ENCODE results near the gene ALPL. TPM values are rescaled to one million over a fixed set of nuclear protein-coding genes. Genes with fewer than 3 reads are reported as not detected.
A peak's percentile ranks its signal among the peaks of the same experiment; 100 is the strongest.

Gene ALPL
- total and polyA plus RNA-seq, 4 donors: 3.3 to 93.1 (median 40.7) TPM

GRCh38 chr1:21510885-21511578 lies 1.8 kb downstream of the ALPL start:
- TF ChIP-seq RAD21 (IDR thresholded peaks at IDR 0.05) (peak in 1 of 2 donors; percentile 38), EGR1 (IDR thresholded peaks at IDR 0.05; ENCODE audit: low read depth in 2 of 2) (no peak)
- H3K4me1 ChIP-seq (ENCODE audit: control insufficient read depth in 4 of 4, insufficient read depth in 4 of 4, low read length in 3 of 4): peaks cover 0 to 10% (median 2%) of the 10 kb centered on the region in 4 donors
- no peak overlapping the region for H3K4me3 ChIP-seq (ENCODE audit: low read depth in 1 of 3, low read length in 3 of 3)
- no peaks in the 10 kb centered on the region for H3K9me3 ChIP-seq (ENCODE audit: control insufficient read depth in 4 of 4, low read length in 3 of 4)
- H3K27ac ChIP-seq (ENCODE audit: low read depth in 1 of 2, low read length in 2 of 2): no peak overlapping the region
- no peak overlapping the region for H3K9ac ChIP-seq (ENCODE audit: low read depth in 1 of 2, low read length in 2 of 2)
- WGBS: 87% methylated on average over 9 of the region's 9 CpGs
- no peak for DNase-seq (ENCODE audit: low spot score)
- no peaks in the 10 kb centered on the region for H3K36me3 ChIP-seq (ENCODE audit: control insufficient read depth in 4 of 4, insufficient read depth in 3 of 4, low read depth in 1 of 4, low read length in 3 of 4)
- peaks cover 0 to 3% (median 0%) of the 10 kb centered on the region in 4 donors for H3K27me3 ChIP-seq (ENCODE audit: control insufficient read depth in 4 of 4, insufficient read depth in 4 of 4, low read length in 3 of 4)

GRCh38 chr1:21511579-21512522 lies 2.6 kb downstream of the ALPL start:
- 80% methylated on average over 11 of the region's 11 CpGs for WGBS
- TF ChIP-seq YY1 (IDR thresholded peaks at IDR 0.05) (no peak), TAF1 (conservative IDR thresholded peaks at IDR 0.05) (no peak), HNF4G (IDR thresholded peaks at IDR 0.05) (no peak), FOXA2 (IDR thresholded peaks at IDR 0.05) (no peak), NR2F2 (IDR thresholded peaks at IDR 0.05) (peak; percentile 41)
- peaks cover 0 to 3% (median 0%) of the 10 kb centered on the region in 4 donors for H3K27me3 ChIP-seq (ENCODE audit: control insufficient read depth in 4 of 4, insufficient read depth in 4 of 4, low read length in 3 of 4)
- peaks cover 0 to 10% (median 2%) of the 10 kb centered on the region in 4 donors for H3K4me1 ChIP-seq (ENCODE audit: control insufficient read depth in 4 of 4, insufficient read depth in 4 of 4, low read length in 3 of 4)
- no peak overlapping the region for H3K9ac ChIP-seq (ENCODE audit: low read depth in 1 of 2, low read length in 2 of 2)
- H3K27ac ChIP-seq (ENCODE audit: low read depth in 1 of 2, low read length in 2 of 2): no peak overlapping the region
- no peak overlapping the region for H3K4me3 ChIP-seq (ENCODE audit: low read depth in 1 of 3, low read length in 3 of 3)
- no peak for DNase-seq (ENCODE audit: low spot score)
- H3K9me3 ChIP-seq (ENCODE audit: control insufficient read depth in 4 of 4, low read length in 3 of 4): no peaks in the 10 kb centered on the region
- H3K36me3 ChIP-seq (ENCODE audit: control insufficient read depth in 4 of 4, insufficient read depth in 3 of 4, low read depth in 1 of 4, low read length in 3 of 4): no peaks in the 10 kb centered on the region

- H3K27ac ChIP-seq (ENCODE audit: low read depth in 1 of 2, low read length in 2 of 2): no peak overlapping the region
- TF ChIP-seq TAF1 (conservative IDR thresholded peaks at IDR 0.05): no peak
- no peak for TF ChIP-seq YY1 (IDR thresholded peaks at IDR 0.05)
- TF ChIP-seq ATF3 (IDR thresholded peaks at IDR 0.05): no peak
- TF ChIP-seq EGR1 (IDR thresholded peaks at IDR 0.05; ENCODE audit: low read depth in 2 of 2): no peak
- no peak for TF ChIP-seq FOXA1 (IDR thresholded peaks at IDR 0.05)
- TF ChIP-seq CTCF (IDR thresholded peaks at IDR 0.05; ENCODE audit: low read depth, low read length, missing input control): no peak
- no peaks in the 10 kb centered on the region for H3K9me3 ChIP-seq (ENCODE audit: control insufficient read depth in 4 of 4, low read length in 3 of 4)
- H3K36me3 ChIP-seq (ENCODE audit: control insufficient read depth in 4 of 4, insufficient read depth in 3 of 4, low read depth in 1 of 4, low read length in 3 of 4): no peaks in the 10 kb centered on the region
- no peak overlapping the region for H3K4me3 ChIP-seq (ENCODE audit: low read depth in 1 of 3, low read length in 3 of 3)
- no peak overlapping the region for H3K9ac ChIP-seq (ENCODE audit: low read depth in 1 of 2, low read length in 2 of 2)
- peaks cover 0 to 5% (median 0%) of the 10 kb centered on the region in 4 donors for H3K4me1 ChIP-seq (ENCODE audit: control insufficient read depth in 4 of 4, insufficient read depth in 4 of 4, low read length in 3 of 4)
- H3K27me3 ChIP-seq (ENCODE audit: control insufficient read depth in 4 of 4, insufficient read depth in 4 of 4, low read length in 3 of 4): no peaks in the 10 kb centered on the region
- DNase-seq (ENCODE audit: low spot score): no peak
- WGBS: 83% methylated on average over 5 of the region's 5 CpGs
These were observed 5.0 kb downstream of the ALPL start for GRCh38 chr1:21514245-21514644.

Data from liver (tissue), 9 donors.